OCI-LY1 (cell line): ENCODE data around the gene MLX.

Experiments
- CTCF ChIP-seq: fragments of 200-600 bp; sonication (generic), shearing (Covaris generic); IDR thresholded peaks from 2 replicates; pipeline ENCODE4 v1.5.1; 2017; ENCODE audit warnings: mild to moderate bottlenecking, antibody characterized with exemption, low read length, moderate library complexity, mixed read lengths
- EZH2 ChIP-seq: fragments of 200-600 bp; sonication (generic), shearing (Covaris generic); IDR thresholded peaks from 2 replicates; pipeline ENCODE4 v1.8.0; 2017; ENCODE audit warnings: borderline replicate concordance, mixed run types, mild to moderate bottlenecking, antibody characterized with exemption, low read length, moderate library complexity, mixed read lengths

- TF ChIP-seq CTCF (no peak), EZH2 (no peak)
Measured at GRCh38 chr17:42521036-42521435, 45.9 kb upstream of the MLX start.
